Sigmoid colon (tissue), 7 donors: ENCODE results near the gene CERS6. TPM values are rescaled to one million over a fixed set of nuclear protein-coding genes. Genes with fewer than 3 reads are reported as not detected.

ENCODE experiments used
- DNase-seq: peaks from one replicate; pipeline ENCODE4 v3.0.0-alpha.2; 2019
- H3K27ac ChIP-seq, 4 donors: fragments of 200-600 bp; sonication (generic); one replicate each; pipeline ENCODE4 v1.5.1; 2016 to 2019; ENCODE audit warnings: mild to moderate bottlenecking in 1 of 4
- H3K27me3 ChIP-seq, 3 donors: fragments of 200-600 bp; sonication (generic); one replicate each; pipeline ENCODE4 v1.5.1; 2019; ENCODE audit warnings: mild to moderate bottlenecking in 1 of 3
- H3K36me3 ChIP-seq, 4 donors: fragments of 200-600 bp; sonication (generic); one replicate each; pipeline ENCODE4 v1.5.1; 2016 to 2019
- H3K4me1 ChIP-seq, 4 donors: fragments of 200-600 bp; sonication (generic); one replicate each; pipeline ENCODE4 v1.5.1; 2017 to 2019
- H3K4me3 ChIP-seq, 4 donors: fragments of 200-600 bp; sonication (generic); one replicate each; pipeline ENCODE4 v1.5.1; 2017 to 2019; ENCODE audit warnings: mild to moderate bottlenecking in 2 of 4, moderate library complexity in 1 of 4
- H3K9me3 ChIP-seq, 4 donors: fragments of 200-600 bp in 3 of 4; sonication (generic) in 3 of 4; one replicate each; pipeline versions ENCODE4 v1.5.1 to v1.6.1; 2013 to 2019
- EP300 ChIP-seq, 4 donors: sonication (generic); formaldehyde crosslinking; IDR thresholded peaks; one replicate each; pipeline ENCODE4 v1.6.1; 2017; ENCODE audit warnings: antibody characterized with exemption in 4 of 4
- POLR2A ChIP-seq, 2 donors: fragments of 450-650 bp; IDR thresholded peaks; one replicate each; pipeline ENCODE4 v1.6.1; 2016; ENCODE audit warnings: antibody characterized with exemption in 2 of 2, mild to moderate bottlenecking in 2 of 2, moderate library complexity in 2 of 2
- POLR2AphosphoS5 ChIP-seq, 4 donors: sonication (generic); formaldehyde crosslinking; IDR thresholded peaks; one replicate each; pipeline ENCODE4 v1.6.1; 2017; ENCODE audit warnings: antibody characterized with exemption in 4 of 4
- WGBS, 2 donors: extraction: QIAGEN DNeasy Blood & Tissue Kit; methylation state at CpG; one replicate each; pipeline ENCODE4 v1.1.7; 2013; 5-methylcytosine and 5-hydroxymethylcytosine counted together
- intact Hi-C: fragments of 100-400 bp; cut with DNase I; formaldehyde crosslinking; loops from one replicate; pipeline ENCODE4 v1.15.1; 2023
- polyA plus RNA-seq, 3 donors: library from polyadenylated mRNA; stranded (reverse); fragments of 200-250 nt; gene quantifications; one replicate each; pipeline ENCODE4 v1.2.3, GENCODE V29; 2013
- total RNA-seq, 4 donors: library from RNA; depleted of rRNA; stranded (reverse); fragments of >200 nt; gene quantifications; one replicate each; pipeline ENCODE4 v1.1.0, GENCODE V29; 2016
- TF ChIP-seq, protein P1 (sequence below), 4 experiments: fragments of 450-650 bp in 3 of 4; fragments of 200-600 bp in 1 of 4; IDR thresholded peaks; one replicate each; pipeline ENCODE4 v1.5.1; 2016 to 2019; ENCODE audit warnings: antibody characterized with exemption in 4 of 4, mild to moderate bottlenecking in 3 of 4, moderate library complexity in 2 of 4
- donor health status: healthy with polysubstance abuse.
- donor health status: Bipolar disorder and iron deficiency.
- donor health status: healthy.

CERS6 gene
- total and polyA plus RNA-seq, 7 donors = 4.4 to 21.0 (median 11.2) TPM

DNA sequence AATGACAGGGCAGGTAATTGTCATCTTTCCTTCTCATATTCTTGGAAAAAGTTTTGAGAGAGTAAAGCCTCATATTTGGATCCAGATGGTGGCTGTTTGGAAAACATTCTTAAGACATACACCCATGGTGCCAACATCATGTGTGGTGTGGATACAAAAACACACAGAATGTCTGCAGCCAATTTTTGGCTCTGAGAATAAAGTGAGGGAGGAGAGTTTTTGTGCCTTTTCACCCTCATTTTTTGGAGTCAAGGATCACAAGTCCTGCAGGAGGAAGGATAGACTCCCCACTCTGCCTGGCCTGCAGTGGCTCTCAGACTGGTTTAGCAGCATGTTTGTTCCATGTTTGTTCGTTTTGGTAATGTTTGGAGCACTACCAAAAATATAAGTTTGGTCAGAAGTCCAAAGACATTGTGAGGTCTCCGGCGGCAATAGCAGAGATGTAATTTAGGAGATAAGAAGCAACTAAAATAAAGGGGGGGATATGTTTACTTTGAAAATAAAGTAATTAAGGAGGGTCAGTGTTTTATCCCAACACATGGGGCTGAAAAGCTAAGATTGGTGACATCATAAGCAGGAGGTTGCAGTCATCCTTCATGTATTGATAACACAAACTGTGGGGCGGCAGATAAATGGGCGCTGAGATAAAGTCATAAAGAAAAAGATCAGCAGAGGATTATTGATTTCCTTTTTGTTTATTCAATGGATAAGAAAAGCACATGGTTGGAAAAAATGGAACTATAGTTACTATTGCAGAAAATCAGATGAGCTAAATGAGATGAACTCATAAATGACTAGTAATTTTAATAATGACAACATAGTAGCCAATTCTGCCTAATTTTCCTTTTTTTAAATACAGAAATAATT, 347.0 kb downstream of the CERS6 start:
- Histone ChIP-seq H3K9me3 (no peaks in the 10 kb centered on the region), H3K27ac (peak overlapping the region in 3 of 4 donors; percentile 32 to 33 (median 33)), H3K36me3 (no peaks in the 10 kb centered on the region), H3K4me1 (no peaks in the 10 kb centered on the region), H3K27me3 (no peaks in the 10 kb centered on the region), H3K4me3 (peak overlapping the region in 2 of 4 donors; percentile 13 to 21)
- DNase-seq = no peak
- WGBS, 2 donors = 13 to 52% methylated on average over 5 of the region's 5 CpGs
- no peak for TF ChIP-seq POLR2A (IDR thresholded peaks at IDR 0.05)
- TF ChIP-seq POLR2AphosphoS5 (IDR thresholded peaks at IDR 0.05) = no peak
- TF ChIP-seq, protein P1, sequence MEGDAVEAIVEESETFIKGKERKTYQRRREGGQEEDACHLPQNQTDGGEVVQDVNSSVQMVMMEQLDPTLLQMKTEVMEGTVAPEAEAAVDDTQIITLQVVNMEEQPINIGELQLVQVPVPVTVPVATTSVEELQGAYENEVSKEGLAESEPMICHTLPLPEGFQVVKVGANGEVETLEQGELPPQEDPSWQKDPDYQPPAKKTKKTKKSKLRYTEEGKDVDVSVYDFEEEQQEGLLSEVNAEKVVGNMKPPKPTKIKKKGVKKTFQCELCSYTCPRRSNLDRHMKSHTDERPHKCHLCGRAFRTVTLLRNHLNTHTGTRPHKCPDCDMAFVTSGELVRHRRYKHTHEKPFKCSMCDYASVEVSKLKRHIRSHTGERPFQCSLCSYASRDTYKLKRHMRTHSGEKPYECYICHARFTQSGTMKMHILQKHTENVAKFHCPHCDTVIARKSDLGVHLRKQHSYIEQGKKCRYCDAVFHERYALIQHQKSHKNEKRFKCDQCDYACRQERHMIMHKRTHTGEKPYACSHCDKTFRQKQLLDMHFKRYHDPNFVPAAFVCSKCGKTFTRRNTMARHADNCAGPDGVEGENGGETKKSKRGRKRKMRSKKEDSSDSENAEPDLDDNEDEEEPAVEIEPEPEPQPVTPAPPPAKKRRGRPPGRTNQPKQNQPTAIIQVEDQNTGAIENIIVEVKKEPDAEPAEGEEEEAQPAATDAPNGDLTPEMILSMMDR (IDR thresholded peaks at IDR 0.05) = no peak
- TF ChIP-seq EP300 (IDR thresholded peaks at IDR 0.05) = no peak
- intact Hi-C loops = no loop called here

DNA sequence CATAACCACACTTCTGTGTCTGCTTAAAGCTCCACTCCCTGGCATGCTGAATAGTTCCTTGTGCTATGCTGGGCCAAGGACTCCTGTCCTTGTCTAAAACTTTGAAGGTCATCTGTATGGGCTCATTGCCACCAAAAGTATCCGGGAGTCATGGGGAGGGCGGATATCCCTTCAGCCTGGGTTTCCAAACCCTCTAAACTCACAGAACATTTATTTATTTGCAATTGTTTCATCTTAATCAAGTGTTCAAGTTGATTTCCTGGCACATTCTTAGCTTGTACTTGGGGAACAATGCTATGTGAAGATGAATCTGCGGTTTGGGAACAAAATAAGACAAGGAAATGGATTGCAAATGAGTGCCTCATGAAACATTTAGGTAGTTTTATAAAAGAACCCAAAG, 348.1 kb downstream of the CERS6 start:
- no peak for TF ChIP-seq POLR2AphosphoS5 (IDR thresholded peaks at IDR 0.05)
- no peak for TF ChIP-seq POLR2A (IDR thresholded peaks at IDR 0.05)
- TF ChIP-seq, protein P1 (IDR thresholded peaks at IDR 0.05) = no peak
- TF ChIP-seq EP300 (IDR thresholded peaks at IDR 0.05) = no peak
- Histone ChIP-seq H3K36me3 (no peaks in the 10 kb centered on the region), H3K9me3 (no peaks in the 10 kb centered on the region), H3K4me3 (no peak overlapping the region), H3K27me3 (no peaks in the 10 kb centered on the region), H3K4me1 (no peaks in the 10 kb centered on the region), H3K27ac (peak overlapping the region in 1 of 4 donors; percentile 33)
- intact Hi-C loops = no loop called here
- no peak for DNase-seq
- WGBS, 2 donors = 72 to 88% methylated on average over 3 of the region's 3 CpGs

DNA sequence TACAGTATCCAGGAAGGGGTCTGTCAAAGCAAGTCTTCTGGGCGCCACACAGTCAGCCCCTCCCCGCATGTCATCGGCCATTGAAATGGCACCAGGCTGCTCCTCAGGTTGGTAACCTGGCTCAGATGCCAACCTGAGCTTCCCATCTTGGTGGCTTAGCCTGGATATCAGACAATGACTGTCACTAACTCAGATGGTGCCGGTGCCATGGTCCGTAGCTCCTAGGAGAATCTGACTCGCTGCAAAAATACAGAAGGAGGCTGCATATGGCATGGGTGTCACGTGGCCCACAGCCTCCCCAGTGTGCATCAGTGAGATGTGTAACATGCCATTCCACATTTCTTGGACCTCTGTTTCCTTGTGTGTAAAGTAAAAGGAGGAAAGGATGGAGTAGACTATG, 349.5 kb downstream of the CERS6 start:
- Histone ChIP-seq H3K27ac (no peak overlapping the region), H3K4me3 (no peak overlapping the region), H3K4me1 (no peaks in the 10 kb centered on the region), H3K36me3 (no peaks in the 10 kb centered on the region), H3K27me3 (no peaks in the 10 kb centered on the region), H3K9me3 (no peaks in the 10 kb centered on the region)
- DNase-seq = no peak
- intact Hi-C loops = no loop called here
- WGBS, 2 donors = 95 to 97% methylated on average over 7 of the region's 7 CpGs
- TF ChIP-seq POLR2AphosphoS5 (IDR thresholded peaks at IDR 0.05) = no peak
- no peak for TF ChIP-seq EP300 (IDR thresholded peaks at IDR 0.05)
- TF ChIP-seq, protein P1 (IDR thresholded peaks at IDR 0.05) = no peak
- no peak for TF ChIP-seq POLR2A (IDR thresholded peaks at IDR 0.05)

DNA sequence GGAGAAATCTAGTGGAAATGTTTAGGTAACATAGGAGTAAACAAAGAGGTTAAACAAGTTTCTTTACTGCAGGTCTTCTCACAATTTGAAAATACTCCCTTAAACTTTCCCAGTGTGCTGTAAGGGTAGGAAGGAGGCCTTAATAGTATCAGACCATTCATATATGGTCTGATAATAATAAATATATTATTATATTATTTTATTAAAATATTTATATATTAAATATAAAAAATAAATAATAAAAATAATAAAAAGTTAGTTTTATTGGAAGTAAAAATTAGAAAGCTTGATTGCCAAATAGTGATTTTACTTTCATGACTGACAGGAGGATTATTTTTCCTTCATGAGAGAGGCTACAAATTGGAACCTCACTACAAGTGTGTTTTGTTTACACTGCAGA, 353.5 kb downstream of the CERS6 start:
- no peaks in the 10 kb centered on the region for H3K36me3 ChIP-seq
- no peak overlapping the region for H3K27ac ChIP-seq
- no peaks in the 10 kb centered on the region for H3K4me1 ChIP-seq
- intact Hi-C loops = no loop called here
- H3K9me3 ChIP-seq = no peaks in the 10 kb centered on the region
- H3K4me3 ChIP-seq = no peak overlapping the region
- TF ChIP-seq, protein P1 (IDR thresholded peaks at IDR 0.05) = no peak
- TF ChIP-seq POLR2AphosphoS5 (IDR thresholded peaks at IDR 0.05) = no peak
- no peak for TF ChIP-seq POLR2A (IDR thresholded peaks at IDR 0.05)
- no peak for TF ChIP-seq EP300 (IDR thresholded peaks at IDR 0.05)
- H3K27me3 ChIP-seq = no peaks in the 10 kb centered on the region
- DNase-seq = no peak
